HCT116 (cell line): ENCODE results near the gene SLX9. TPM values are rescaled to one million over a fixed set of nuclear protein-coding genes. Genes with fewer than 3 reads are reported as not detected.

Experiments used
- ATAC-seq: fragments of 200-7000 bp; cut with Tn5 transposase; 2 replicates; pipeline ENCODE4 v1.9.1; 2020; ENCODE audit warnings: mild to moderate bottlenecking, moderate library complexity
- BruUV-seq: library from RNA; stranded (reverse); fragments of 400-500 nt; replicated peaks from 2 replicates; lab custom pipeline; 2021; lab: Mats Ljungman, UMichigan
- CTCF ChIA-PET: fragments of 300-600 bp; sonication (Branson Sonifier 250); formaldehyde crosslinking; loops from one replicate; lab custom pipeline; 2021; ENCODE audit warnings: antibody characterized with exemption; lab: Charles Lee
- POLR2A ChIA-PET: fragments of 300-600, 350-600 bp; sonication (Branson Sonifier 250); formaldehyde crosslinking; loops from one replicate; lab custom pipeline; 2021; ENCODE audit warnings: antibody characterized with exemption; lab: Charles Lee
- RAD21 ChIA-PET, 2 experiments: fragments of 300-600 bp; sonication (Branson Sonifier 250); formaldehyde crosslinking; loops; one replicate each; lab custom pipeline; 2023; ENCODE audit warnings: low total read pairs in 2 of 2; ENCODE audit not compliant: uncharacterized antibody in 2 of 2, unreplicated experiment in 2 of 2, low non-redundant PET in 1 of 2; lab: Charles Lee
- DNase-seq: peaks from one replicate; pipeline ENCODE4 v3.0.0-alpha.2; 2010; ENCODE audit warnings: low read depth, low spot score
- H2AFZ ChIP-seq: fragments of 200-600 bp; shearing (Covaris generic), sonication (generic); 2 replicates; pipeline ENCODE4 v1.6.1; 2017; ENCODE audit warnings: low read depth, mixed run types, mixed read lengths, antibody characterized with exemption, low read length; ENCODE audit not compliant: poor library complexity, severe bottlenecking
- H3K27ac ChIP-seq: 2 replicates; pipeline ENCODE4 v1.5.1; 2012; ENCODE audit warnings: low read depth, low read length
- H3K27me3 ChIP-seq: fragments of 200-600 bp; sonication (generic); 2 replicates; pipeline ENCODE4 v1.6.1; 2016; ENCODE audit warnings: mixed run types, low read length, mixed read lengths; ENCODE audit not compliant: insufficient read depth
- H3K36me3 ChIP-seq, 2 experiments: fragments of 200-500 bp in 1 of 2; fragments of 200-600 bp in 1 of 2; sonication (Bioruptor generic) in 1 of 2; sonication (generic) in 1 of 2; 2 replicates each; pipeline versions ENCODE4 v1.5.1 to v1.6.1; 2014 to 2016; ENCODE audit warnings: low read length in 2 of 2, inconsistent platforms in 1 of 2, mixed read lengths in 1 of 2, mixed run types in 1 of 2; ENCODE audit not compliant: insufficient read depth in 2 of 2, control insufficient read depth in 1 of 2
- H3K4me1 ChIP-seq, 2 experiments: fragments of 200-600 bp in 1 of 2; sonication (generic) in 1 of 2; 2 replicates each; pipeline versions ENCODE4 v1.5.1 to v1.6.1; 2012 to 2017; ENCODE audit warnings: low read length in 2 of 2, inconsistent platforms in 1 of 2, mild to moderate bottlenecking in 1 of 2, mixed read lengths in 1 of 2, mixed run types in 1 of 2, moderate library complexity in 1 of 2; ENCODE audit not compliant: insufficient read depth in 2 of 2, control insufficient read depth in 1 of 2
- H3K4me2 ChIP-seq: fragments of 200-600 bp; sonication (generic); 2 replicates; pipeline ENCODE4 v1.6.1; 2017; ENCODE audit warnings: mixed run types, low read length, mixed read lengths
- H3K4me3 ChIP-seq, 2 experiments: fragments of 200-600 bp in 1 of 2; sonication (generic) in 1 of 2; replicated peaks in 1 of 2; 2 replicates each; pipeline ENCODE4 v1.5.1; 2011 to 2016; ENCODE audit warnings: low read length in 2 of 2, control low read depth in 1 of 2, low read depth in 1 of 2, mild to moderate bottlenecking in 1 of 2, mixed read lengths in 1 of 2, mixed run types in 1 of 2
- H3K79me2 ChIP-seq: fragments of 200-600 bp; sonication (generic); 2 replicates; pipeline ENCODE4 v1.6.1; 2017; ENCODE audit warnings: mild to moderate bottlenecking, mixed run types, low read length, moderate library complexity, mixed read lengths; ENCODE audit not compliant: insufficient read depth
- H3K9ac ChIP-seq: fragments of 200-600 bp; sonication (generic); 2 replicates; pipeline ENCODE4 v1.6.1; 2016; ENCODE audit warnings: low read length, mixed read lengths
- H3K9me2 ChIP-seq: fragments of 200-600 bp; sonication (generic), shearing (Covaris generic); 2 replicates; pipeline ENCODE4 v1.6.1; 2017; ENCODE audit warnings: mixed run types, mild to moderate bottlenecking, moderate library complexity; ENCODE audit not compliant: insufficient read depth
- H3K9me3 ChIP-seq, 2 experiments: fragments of 200-500 bp in 1 of 2; fragments of 200-600 bp in 1 of 2; sonication (Bioruptor generic) in 1 of 2; sonication (generic) in 1 of 2; 2 replicates each; pipeline ENCODE4 v1.6.1; 2014 to 2017; ENCODE audit warnings: low read length in 2 of 2, mixed read lengths in 2 of 2, inconsistent platforms in 1 of 2, low read depth in 1 of 2, mild to moderate bottlenecking in 1 of 2, mixed run types in 1 of 2, moderate library complexity in 1 of 2; ENCODE audit not compliant: control insufficient read depth in 1 of 2, insufficient read depth in 1 of 2
- H4K20me1 ChIP-seq: fragments of 200-600 bp; sonication (generic), shearing (Covaris generic); 2 replicates; pipeline ENCODE4 v1.6.1; 2017; ENCODE audit warnings: mixed run types, mild to moderate bottlenecking, moderate library complexity; ENCODE audit not compliant: insufficient read depth
- CBX3 ChIP-seq: IDR thresholded peaks from 2 replicates; pipeline ENCODE4 v1.6.1; 2012; ENCODE audit warnings: low read depth
- ELF1 ChIP-seq: IDR thresholded peaks from 2 replicates; pipeline ENCODE4 v1.6.1; 2012; ENCODE audit warnings: low read depth, borderline replicate concordance
- FOSL1 ChIP-seq: IDR thresholded peaks from 2 replicates; pipeline ENCODE4 v1.6.1; 2012; ENCODE audit warnings: low read depth
- MAX ChIP-seq: IDR thresholded peaks from 2 replicates; pipeline ENCODE4 v1.6.1; 2012
- RAD21 ChIP-seq: IDR thresholded peaks from 2 replicates; pipeline ENCODE4 v1.6.1; 2012; ENCODE audit warnings: low read depth, mild to moderate bottlenecking
- SP1 ChIP-seq: IDR thresholded peaks from 2 replicates; pipeline ENCODE4 v1.6.1; 2012; ENCODE audit warnings: low read depth
- TCF7L2 ChIP-seq: IDR thresholded peaks from 2 replicates; pipeline ENCODE4 v1.7.0; 2011; ENCODE audit warnings: borderline replicate concordance, inconsistent platforms; ENCODE audit not compliant: insufficient read depth, insufficient read length; ENCODE audit errors: extremely low read depth
- ZFX ChIP-seq: fragments of 450-650 bp; IDR thresholded peaks from 2 replicates; pipeline ENCODE4 v1.6.1; 2017
- ZNF274 ChIP-seq: fragments of 200-500 bp; sonication (Bioruptor generic); IDR thresholded peaks from 2 replicates; pipeline ENCODE4 v1.6.1; 2014; ENCODE audit warnings: mild to moderate bottlenecking, low read depth, low read length, inconsistent platforms
- intact Hi-C: fragments of 100-400 bp; cut with micrococcal nuclease; formaldehyde crosslinking; loops from 2 replicates; pipeline ENCODE4 v1.10.0; 2022
- total RNA-seq: library from RNA; stranded (reverse); gene quantifications from one replicate; pipeline ENCODE4 v1.2.1, GENCODE V29; 2021; ENCODE audit not compliant: unreplicated experiment
- TF ChIP-seq, protein P1 (sequence below): IDR thresholded peaks from 2 replicates; pipeline ENCODE4 v1.6.1; 2011; ENCODE audit warnings: mild to moderate bottlenecking, low read length, moderate library complexity; ENCODE audit not compliant: insufficient replicate concordance; ENCODE audit errors: extremely low read depth

Gene SLX9
- total RNA-seq, 1 experiment from 2014 or later = 61.9 TPM

GRCh38 chr21:44999428-44999971 is 59.7 kb downstream of the SLX9 start:
- no peak overlapping the region for H3K4me3 ChIP-seq
- CTCF ChIA-PET = no interaction called here
- H3K9me2 ChIP-seq = no peaks in the 10 kb centered on the region
- no peak for ATAC-seq
- intact Hi-C loops = no loop called here
- POLR2A ChIA-PET = no interaction called here
- peaks cover 4 to 16% of the 10 kb centered on the region in 2 experiments; a peak in 3 of 4 replicates for H3K4me1 ChIP-seq
- RAD21 ChIA-PET = no interaction called here
- H3K27ac ChIP-seq = no peak overlapping the region
- no peak overlapping the region for H2AFZ ChIP-seq
- TF ChIP-seq ELF1 (no peak), RAD21 (no peak), ZFX (no peak), CBX3 (no peak), SP1 (no peak), ZNF274 (no peak), FOSL1 (no peak), TCF7L2 (no peak), MAX (no peak)
- TF ChIP-seq, protein P1, sequence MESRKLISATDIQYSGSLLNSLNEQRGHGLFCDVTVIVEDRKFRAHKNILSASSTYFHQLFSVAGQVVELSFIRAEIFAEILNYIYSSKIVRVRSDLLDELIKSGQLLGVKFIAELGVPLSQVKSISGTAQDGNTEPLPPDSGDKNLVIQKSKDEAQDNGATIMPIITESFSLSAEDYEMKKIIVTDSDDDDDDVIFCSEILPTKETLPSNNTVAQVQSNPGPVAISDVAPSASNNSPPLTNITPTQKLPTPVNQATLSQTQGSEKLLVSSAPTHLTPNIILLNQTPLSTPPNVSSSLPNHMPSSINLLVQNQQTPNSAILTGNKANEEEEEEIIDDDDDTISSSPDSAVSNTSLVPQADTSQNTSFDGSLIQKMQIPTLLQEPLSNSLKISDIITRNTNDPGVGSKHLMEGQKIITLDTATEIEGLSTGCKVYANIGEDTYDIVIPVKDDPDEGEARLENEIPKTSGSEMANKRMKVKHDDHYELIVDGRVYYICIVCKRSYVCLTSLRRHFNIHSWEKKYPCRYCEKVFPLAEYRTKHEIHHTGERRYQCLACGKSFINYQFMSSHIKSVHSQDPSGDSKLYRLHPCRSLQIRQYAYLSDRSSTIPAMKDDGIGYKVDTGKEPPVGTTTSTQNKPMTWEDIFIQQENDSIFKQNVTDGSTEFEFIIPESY = no peak
- TF ChIP-seq, all 23 proteins: peak for 0
- Histone ChIP-seq H3K9me3 (no peaks in the 10 kb centered on the region), H3K36me3 (no peaks in the 10 kb centered on the region), H3K4me2 (no peak overlapping the region), H3K79me2 (no peaks in the 10 kb centered on the region), H3K9ac (no peak overlapping the region), H3K27me3 (no peaks in the 10 kb centered on the region), H4K20me1 (no peaks in the 10 kb centered on the region)
- no peak for DNase-seq
- no TSS peak for BruUV-seq
